ENCODE data around the gene GSE1. TPM values are rescaled to one million over a fixed set of nuclear protein-coding genes. Genes with fewer than 3 reads are reported as not detected.

GSE1 gene
- total RNA-seq, 1 donor from 2014 or later: 87.2 TPM

DNA sequence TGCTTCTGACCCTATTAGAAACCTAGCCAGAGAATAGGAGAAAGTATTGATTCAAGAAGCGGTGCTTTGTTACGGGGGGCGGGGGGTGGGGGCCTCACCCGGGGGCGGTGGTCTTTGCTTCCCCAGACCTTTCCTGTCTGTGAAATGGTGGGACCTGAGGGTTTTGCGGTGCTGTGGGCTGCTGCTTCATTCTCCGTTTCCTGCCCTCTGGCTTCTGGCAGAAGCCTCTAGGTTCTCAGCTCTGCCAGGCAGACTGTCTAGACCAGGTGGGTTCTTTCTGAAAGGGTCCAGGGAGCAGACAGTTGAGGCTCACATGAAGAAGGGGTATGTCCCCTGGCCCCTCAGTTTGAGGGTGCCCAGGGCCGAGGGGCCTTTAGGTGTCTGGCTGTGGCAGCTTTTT, 14.0 kb downstream of the GSE1 start:
- no peak for ATAC-seq
- H3K27ac ChIP-seq: no peak overlapping the region
- DNase-seq: no peak
- intact Hi-C loops (cut with DNase I): no loop called here
- H3K36me3 ChIP-seq: peaks cover 5% of the 10 kb centered on the region
- H3K4me1 ChIP-seq: peaks cover 18% of the 10 kb centered on the region
- TF ChIP-seq, protein P1, sequence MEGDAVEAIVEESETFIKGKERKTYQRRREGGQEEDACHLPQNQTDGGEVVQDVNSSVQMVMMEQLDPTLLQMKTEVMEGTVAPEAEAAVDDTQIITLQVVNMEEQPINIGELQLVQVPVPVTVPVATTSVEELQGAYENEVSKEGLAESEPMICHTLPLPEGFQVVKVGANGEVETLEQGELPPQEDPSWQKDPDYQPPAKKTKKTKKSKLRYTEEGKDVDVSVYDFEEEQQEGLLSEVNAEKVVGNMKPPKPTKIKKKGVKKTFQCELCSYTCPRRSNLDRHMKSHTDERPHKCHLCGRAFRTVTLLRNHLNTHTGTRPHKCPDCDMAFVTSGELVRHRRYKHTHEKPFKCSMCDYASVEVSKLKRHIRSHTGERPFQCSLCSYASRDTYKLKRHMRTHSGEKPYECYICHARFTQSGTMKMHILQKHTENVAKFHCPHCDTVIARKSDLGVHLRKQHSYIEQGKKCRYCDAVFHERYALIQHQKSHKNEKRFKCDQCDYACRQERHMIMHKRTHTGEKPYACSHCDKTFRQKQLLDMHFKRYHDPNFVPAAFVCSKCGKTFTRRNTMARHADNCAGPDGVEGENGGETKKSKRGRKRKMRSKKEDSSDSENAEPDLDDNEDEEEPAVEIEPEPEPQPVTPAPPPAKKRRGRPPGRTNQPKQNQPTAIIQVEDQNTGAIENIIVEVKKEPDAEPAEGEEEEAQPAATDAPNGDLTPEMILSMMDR (IDR thresholded peaks at IDR 0.05): no peak
- no peaks in the 10 kb centered on the region for H3K27me3 ChIP-seq
- H3K4me3 ChIP-seq: no peak overlapping the region
- H3K9me3 ChIP-seq: no peaks in the 10 kb centered on the region

DNA sequence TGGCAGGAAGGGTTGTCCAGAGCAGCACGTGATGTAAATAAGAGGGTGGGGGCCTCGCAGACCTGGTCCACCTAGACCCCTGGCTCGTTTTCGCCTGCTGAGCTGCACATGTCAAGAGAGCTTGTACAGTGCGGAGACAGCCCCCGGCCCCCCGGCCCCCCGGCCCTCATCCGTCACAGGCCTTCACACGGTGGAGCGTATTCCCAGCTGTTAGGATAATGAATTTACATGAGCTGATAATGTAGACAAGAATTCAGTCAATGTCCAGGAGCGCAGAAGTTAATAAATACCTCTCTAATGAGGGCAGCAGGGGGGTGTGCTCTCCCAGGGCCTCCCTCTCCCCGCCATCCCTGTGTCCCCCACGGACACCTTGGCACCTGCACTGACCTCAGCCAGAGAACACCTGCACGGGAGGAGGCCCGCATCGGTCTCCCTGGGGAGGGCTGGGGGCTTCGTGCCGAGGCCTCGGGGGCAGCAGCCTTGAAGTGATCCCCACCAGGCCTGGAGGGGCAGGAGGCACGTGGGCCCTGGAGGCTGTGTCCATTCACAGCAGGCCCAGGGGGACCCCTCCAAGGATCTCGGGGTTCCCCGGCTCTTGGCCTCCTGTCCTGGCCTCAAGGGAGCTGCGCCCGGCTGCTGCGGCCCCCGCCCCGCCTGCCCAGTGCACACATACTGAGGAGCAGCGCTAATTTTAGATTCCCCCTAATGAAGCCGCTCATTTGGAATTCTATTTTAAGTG, 14.6 kb downstream of the GSE1 start:
- Histone ChIP-seq H3K27me3 (no peaks in the 10 kb centered on the region), H3K4me1 (peaks cover 18% of the 10 kb centered on the region), H3K36me3 (peaks cover 5% of the 10 kb centered on the region), H3K4me3 (no peak overlapping the region), H3K9me3 (no peaks in the 10 kb centered on the region), H3K27ac (no peak overlapping the region)
- TF ChIP-seq, protein P1 (IDR thresholded peaks at IDR 0.05): no peak
- ATAC-seq (no peak), DNase-seq (no peak)
- intact Hi-C loops (cut with DNase I): no loop called here

DNA sequence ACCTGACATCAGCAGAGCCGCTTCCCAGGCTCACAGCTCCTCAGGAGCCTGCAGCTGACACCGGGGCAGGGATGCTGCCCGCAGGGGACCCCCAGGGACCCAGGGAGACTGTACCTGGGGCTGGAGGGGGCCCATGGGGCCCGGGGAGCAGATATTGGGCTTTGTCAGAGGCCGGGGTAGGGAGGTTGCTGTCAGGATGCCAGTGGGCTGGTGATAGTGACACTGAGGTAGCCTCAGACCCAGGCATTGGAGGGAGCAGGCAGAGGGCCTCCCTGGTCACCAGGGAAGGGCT, 15.1 kb downstream of the GSE1 start:
- H3K4me3 ChIP-seq: no peak overlapping the region
- no peaks in the 10 kb centered on the region for H3K9me3 ChIP-seq
- DNase-seq (no peak), ATAC-seq (no peak)
- intact Hi-C loops (cut with DNase I): no loop called here
- TF ChIP-seq, protein P1 (IDR thresholded peaks at IDR 0.05): no peak
- peaks cover 18% of the 10 kb centered on the region for H3K4me1 ChIP-seq
- no peak overlapping the region for H3K27ac ChIP-seq
- H3K36me3 ChIP-seq: peaks cover 5% of the 10 kb centered on the region
- no peaks in the 10 kb centered on the region for H3K27me3 ChIP-seq

DNA sequence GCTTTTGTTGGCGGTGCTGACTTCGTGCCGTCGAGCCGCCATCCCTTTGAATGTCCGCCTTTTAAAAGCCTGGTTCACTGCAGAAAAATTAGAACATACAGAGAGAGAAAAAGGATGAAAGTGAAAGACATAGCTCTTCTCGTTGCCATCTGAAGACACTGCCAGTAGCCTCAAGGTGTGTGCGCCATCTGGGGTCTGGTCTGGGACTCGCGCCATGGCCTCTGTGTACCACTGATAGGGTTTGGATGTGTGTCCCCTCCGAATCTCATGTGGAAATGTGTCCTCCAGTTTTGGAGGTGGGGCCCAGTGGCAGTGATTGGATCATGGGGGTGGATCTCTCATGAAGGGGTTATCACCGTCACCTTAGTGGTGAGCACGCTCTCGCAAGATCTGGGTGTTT, 15.5 kb downstream of the GSE1 start:
- no peak overlapping the region for H3K4me3 ChIP-seq
- no peaks in the 10 kb centered on the region for H3K9me3 ChIP-seq
- intact Hi-C loops (cut with DNase I): no loop called here
- TF ChIP-seq, protein P1 (IDR thresholded peaks at IDR 0.05): no peak
- no peak for DNase-seq
- H3K27ac ChIP-seq: no peak overlapping the region
- ATAC-seq: no peak
- H3K27me3 ChIP-seq: no peaks in the 10 kb centered on the region
- peaks cover 5% of the 10 kb centered on the region for H3K36me3 ChIP-seq
- H3K4me1 ChIP-seq: peaks cover 18% of the 10 kb centered on the region

DNA sequence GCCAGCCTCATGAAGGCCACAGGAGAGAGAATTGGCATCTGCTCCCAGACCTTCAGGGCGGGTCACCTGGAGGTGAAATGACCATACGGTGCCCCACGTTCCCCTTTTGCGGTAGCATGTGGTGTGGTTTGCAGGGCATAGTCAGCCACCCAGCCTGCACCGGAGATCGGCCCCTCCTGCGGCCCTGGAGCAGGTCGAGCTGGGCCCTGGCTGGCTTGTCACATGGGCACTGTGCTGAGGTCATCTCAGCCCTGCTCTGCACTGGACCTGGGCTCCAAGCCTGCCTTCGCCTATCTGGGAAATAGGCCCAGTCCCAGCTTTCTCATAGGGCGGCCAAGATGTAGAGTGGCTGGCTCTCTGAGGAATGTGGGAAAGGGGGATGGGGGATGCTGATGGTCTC, 16.2 kb downstream of the GSE1 start:
- intact Hi-C loops (cut with DNase I): no loop called here
- no peaks in the 10 kb centered on the region for H3K9me3 ChIP-seq
- DNase-seq (no peak), ATAC-seq (no peak)
- TF ChIP-seq, protein P1 (IDR thresholded peaks at IDR 0.05): no peak
- H3K27me3 ChIP-seq: no peaks in the 10 kb centered on the region
- no peak overlapping the region for H3K27ac ChIP-seq
- H3K4me1 ChIP-seq: peaks cover 18% of the 10 kb centered on the region
- H3K4me3 ChIP-seq: no peak overlapping the region
- H3K36me3 ChIP-seq: peaks cover 9% of the 10 kb centered on the region

DNA sequence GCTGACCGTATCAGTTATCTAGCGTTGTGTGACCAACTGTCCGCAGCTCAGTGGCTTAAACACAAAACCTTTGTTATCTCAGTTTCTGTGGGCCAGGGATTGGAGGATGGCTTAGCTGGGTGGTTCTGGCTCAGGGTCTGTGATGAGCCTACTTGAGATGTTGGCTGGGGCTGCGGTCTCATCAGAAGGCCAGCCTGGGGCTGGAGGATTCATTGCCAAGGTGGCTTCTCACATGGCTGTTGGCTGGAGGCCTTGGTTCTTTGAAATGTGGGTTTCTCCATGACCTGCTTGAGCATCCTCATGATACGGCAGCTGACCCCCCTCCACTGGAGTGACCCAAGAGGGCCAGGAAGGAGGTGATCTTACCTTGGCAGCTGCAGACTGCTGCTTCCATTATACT, 16.7 kb downstream of the GSE1 start:
- intact Hi-C loops (cut with DNase I): loop anchor here (10.0 kb wide), 1 partner anchor 65 kb away; no protein-coding TSS in a partner anchor
- Histone ChIP-seq H3K4me3 (no peak overlapping the region), H3K9me3 (no peaks in the 10 kb centered on the region), H3K27me3 (no peaks in the 10 kb centered on the region), H3K4me1 (peaks cover 18% of the 10 kb centered on the region), H3K27ac (no peak overlapping the region), H3K36me3 (peaks cover 14% of the 10 kb centered on the region)
- TF ChIP-seq, protein P1 (IDR thresholded peaks at IDR 0.05): no peak
- DNase-seq (no peak), ATAC-seq (no peak)

Data from upper lobe of right lung (tissue), 1 donor.